Spleen (tissue), 11 donors: Measurements from ENCODE around the gene TESMIN. TPM values are rescaled to one million over a fixed set of nuclear protein-coding genes. Genes with fewer than 3 reads are reported as not detected.

Source experiments
- DNase-seq: peaks from one replicate; pipeline ENCODE4 v3.0.0-alpha.2; 2020
- H3K27ac ChIP-seq, 8 donors: fragments of 200-600 bp; sonication (generic) in 7 of 8; 1 replicate in 4 of 8; 2 replicates in 4 of 8; pipeline versions ENCODE4 v1.5.0 to v1.8.0; 2016 to 2021; ENCODE audit warnings: inconsistent platforms in 4 of 8, mild to moderate bottlenecking in 4 of 8, moderate library complexity in 1 of 8
- H3K27me3 ChIP-seq, 7 donors: fragments of 200-600 bp; sonication (generic) in 6 of 7; replicated peaks in 1 of 7; 1 replicate in 4 of 7; 2 replicates in 3 of 7; pipeline versions ENCODE4 v1.5.0 to v1.8.0; 2016 to 2021; ENCODE audit warnings: inconsistent platforms in 3 of 7, mild to moderate bottlenecking in 1 of 7
- H3K36me3 ChIP-seq, 6 donors: fragments of 200-600 bp; sonication (generic) in 5 of 6; 1 replicate in 4 of 6; 2 replicates in 2 of 6; pipeline versions ENCODE4 v1.5.0 to v1.8.0; 2016 to 2021; ENCODE audit warnings: inconsistent platforms in 2 of 6
- H3K4me1 ChIP-seq, 6 donors: fragments of 200-600 bp; sonication (generic) in 5 of 6; 1 replicate in 3 of 6; 2 replicates in 3 of 6; pipeline versions ENCODE4 v1.5.0 to v1.8.0; 2016 to 2021; ENCODE audit warnings: inconsistent platforms in 3 of 6
- H3K4me3 ChIP-seq, 8 donors: fragments of 200-600 bp; sonication (generic) in 7 of 8; 1 replicate in 4 of 8; 2 replicates in 4 of 8; pipeline versions ENCODE4 v1.5.0 to v1.8.0; 2016 to 2021; ENCODE audit warnings: inconsistent platforms in 4 of 8, mild to moderate bottlenecking in 4 of 8, moderate library complexity in 2 of 8
- H3K9me3 ChIP-seq, 8 donors: fragments of 200-600 bp; sonication (generic) in 7 of 8; 1 replicate in 4 of 8; 2 replicates in 4 of 8; pipeline versions ENCODE4 v1.5.0 to v1.8.0; 2016 to 2021; ENCODE audit warnings: inconsistent platforms in 4 of 8
- POLR2A ChIP-seq, 3 donors: fragments of 450-650 bp; IDR thresholded peaks; one replicate each; pipeline ENCODE4 v1.5.1; 2017; ENCODE audit warnings: antibody characterized with exemption in 3 of 3, mild to moderate bottlenecking in 1 of 3
- POLR2AphosphoS5 ChIP-seq, 3 donors: sonication (generic); formaldehyde crosslinking; IDR thresholded peaks; one replicate each; pipeline ENCODE4 v1.5.1; 2017; ENCODE audit warnings: antibody characterized with exemption in 3 of 3
- whole genome bisulfite sequencing, 5 donors: extraction: QIAGEN DNeasy Blood & Tissue Kit in 3 of 5; methylation state at CpG; one replicate each; pipeline versions ENCODE4 v1.1.5 to v1.1.7; 2013 to 2018; 5-methylcytosine and 5-hydroxymethylcytosine counted together
- intact Hi-C: fragments of 100-400 bp; cut with DNase I; formaldehyde crosslinking; loops from one replicate; pipeline ENCODE4 v1.15.0; 2023; ENCODE audit warnings: low total_unique reads
- polyA plus RNA-seq, 3 donors: library from polyadenylated mRNA; stranded (reverse); fragments of 200-250 nt; gene quantifications; one replicate each; pipeline ENCODE4 v1.2.1, GENCODE V29; 2013
- total RNA-seq, 7 donors: library from RNA; depleted of rRNA in 3 of 7; stranded (reverse); fragments of >200 nt in 3 of 7; fragmentation: NEBNext Ultra II Directional in 4 of 7; extraction: Animal tissue kit (Norgen Biotek cat#: 25700) in 4 of 7; gene quantifications; one replicate each; pipeline versions ENCODE4 v1.1.0 to v1.2.1, GENCODE V29; 2016 to 2021
- TF ChIP-seq, protein P1 (sequence below), 11 experiments: fragments of 200-600 bp in 7 of 11; fragments of 450-650 bp in 4 of 11; sonication (generic) in 4 of 11; IDR thresholded peaks in 8 of 11; conservative IDR thresholded peaks in 3 of 11; 1 replicate in 7 of 11; 2 replicates in 4 of 11; pipeline versions ENCODE4 v1.4.0 to v1.8.0; 2016 to 2021; ENCODE audit warnings: antibody characterized with exemption in 11 of 11, inconsistent platforms in 4 of 11, mild to moderate bottlenecking in 1 of 11
- donor health status: healthy with polysubstance abuse.
- donor health status: DM: no; HTN: no; CAD: no; lungs with moderate emphysema.
- donor health status: DM: no; HTN: no; CAD: no.
- donor health status: Bipolar disorder and iron deficiency.
- donor health status: healthy.
- donor health status: DM: no; HTN: no; CAD: no.
- donor health status: DM: yes; HTN: yes; CAD: no.

Gene TESMIN
- total and polyA plus RNA-seq, 10 donors: 0.70 to 8.4 (median 4.4) TPM

DNA sequence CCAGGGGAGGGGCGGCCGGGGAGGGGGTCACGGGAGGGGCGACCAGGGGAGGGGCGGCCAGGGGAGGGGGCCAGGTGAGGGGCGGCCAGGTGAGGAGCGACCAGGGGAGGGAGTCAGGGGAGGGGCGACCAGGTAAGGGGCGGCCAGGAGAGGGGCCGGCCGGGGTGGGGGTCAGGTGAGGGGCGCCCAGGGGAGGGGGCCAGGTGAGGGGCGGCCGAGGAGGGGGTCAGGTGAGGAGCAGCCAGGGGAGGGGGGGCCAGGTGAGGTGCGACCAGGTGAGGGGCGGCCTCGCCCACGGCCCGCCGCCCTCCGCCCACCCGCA lies 355 bp downstream of the TESMIN start:
- WGBS, 5 donors: 2 to 15% (median 8%) methylated on average over 8 to 21 of the region's 22 CpGs
- intact Hi-C loops: no loop called here
- H3K27me3 ChIP-seq: no peaks in the 10 kb centered on the region
- DNase-seq: no peak
- H3K36me3 ChIP-seq: peaks cover 0 to 33% (median 6%) of the 10 kb centered on the region in 6 donors
- H3K4me3 ChIP-seq: peak overlapping the region; percentile 27 to 80 (median 46)
- no peaks in the 10 kb centered on the region for H3K9me3 ChIP-seq
- no peak for TF ChIP-seq POLR2AphosphoS5 (IDR thresholded peaks at IDR 0.05)
- TF ChIP-seq, protein P1, sequence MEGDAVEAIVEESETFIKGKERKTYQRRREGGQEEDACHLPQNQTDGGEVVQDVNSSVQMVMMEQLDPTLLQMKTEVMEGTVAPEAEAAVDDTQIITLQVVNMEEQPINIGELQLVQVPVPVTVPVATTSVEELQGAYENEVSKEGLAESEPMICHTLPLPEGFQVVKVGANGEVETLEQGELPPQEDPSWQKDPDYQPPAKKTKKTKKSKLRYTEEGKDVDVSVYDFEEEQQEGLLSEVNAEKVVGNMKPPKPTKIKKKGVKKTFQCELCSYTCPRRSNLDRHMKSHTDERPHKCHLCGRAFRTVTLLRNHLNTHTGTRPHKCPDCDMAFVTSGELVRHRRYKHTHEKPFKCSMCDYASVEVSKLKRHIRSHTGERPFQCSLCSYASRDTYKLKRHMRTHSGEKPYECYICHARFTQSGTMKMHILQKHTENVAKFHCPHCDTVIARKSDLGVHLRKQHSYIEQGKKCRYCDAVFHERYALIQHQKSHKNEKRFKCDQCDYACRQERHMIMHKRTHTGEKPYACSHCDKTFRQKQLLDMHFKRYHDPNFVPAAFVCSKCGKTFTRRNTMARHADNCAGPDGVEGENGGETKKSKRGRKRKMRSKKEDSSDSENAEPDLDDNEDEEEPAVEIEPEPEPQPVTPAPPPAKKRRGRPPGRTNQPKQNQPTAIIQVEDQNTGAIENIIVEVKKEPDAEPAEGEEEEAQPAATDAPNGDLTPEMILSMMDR (IDR thresholded peaks at IDR 0.05 in 8 of 11, conservative IDR thresholded peaks at IDR 0.05 in 3 of 11): no peak
- no peak for TF ChIP-seq POLR2A (IDR thresholded peaks at IDR 0.05)
- peaks cover 0 to 35% (median 15%) of the 10 kb centered on the region in 6 donors for H3K4me1 ChIP-seq
- peak overlapping the region in 4 of 8 donors; percentile 63 to 88 (median 81) for H3K27ac ChIP-seq

DNA sequence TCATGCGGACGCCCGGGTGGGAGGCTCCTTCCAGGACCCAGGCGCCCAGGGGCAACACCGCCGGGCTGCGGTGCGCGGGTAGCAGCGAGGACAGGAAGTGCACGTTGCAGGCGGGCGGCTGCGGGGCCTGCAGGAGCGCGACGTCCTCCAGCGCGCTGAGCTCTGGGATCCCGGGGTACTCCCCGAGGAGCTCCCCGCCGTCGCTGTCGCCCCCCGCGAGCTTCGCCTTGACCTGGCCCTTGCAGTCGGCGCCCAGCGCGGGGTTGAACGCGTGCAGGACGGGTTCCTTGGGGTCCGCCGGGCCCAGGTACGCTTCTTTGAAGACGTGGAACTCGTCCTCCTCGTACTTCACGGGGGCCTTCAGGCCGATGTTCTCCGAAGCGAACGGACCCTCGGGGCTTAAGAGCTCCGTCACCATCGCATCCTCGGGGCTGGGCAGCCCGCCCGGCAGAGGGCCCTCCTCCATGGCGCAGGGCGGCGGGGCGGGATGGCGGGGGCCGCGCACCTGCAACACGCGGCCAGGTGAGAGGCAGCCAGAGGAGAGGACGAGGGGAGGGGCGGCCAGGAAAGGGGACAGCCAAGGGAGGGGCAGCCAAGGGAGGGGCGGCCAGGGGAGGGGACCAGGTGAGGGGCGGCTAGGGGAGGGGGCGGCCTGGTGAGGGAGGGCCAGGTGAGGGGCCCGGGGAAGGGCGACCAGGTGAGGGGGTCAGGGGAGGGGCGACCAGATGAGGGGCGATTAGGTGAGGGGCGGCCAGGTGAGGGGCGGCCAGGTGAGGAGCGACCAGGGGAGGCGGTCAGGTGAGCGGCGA lies 921 bp downstream of the TESMIN start:
- peak; percentile 85 for DNase-seq
- peak in 1 of 3 donors; percentile 37 for TF ChIP-seq POLR2AphosphoS5 (IDR thresholded peaks at IDR 0.05)
- TF ChIP-seq, protein P1 (IDR thresholded peaks at IDR 0.05 in 8 of 11, conservative IDR thresholded peaks at IDR 0.05 in 3 of 11): no peak
- H3K27ac ChIP-seq: peak overlapping the region in 3 of 8 donors; percentile 80 to 88 (median 82)
- H3K36me3 ChIP-seq: peaks cover 0 to 33% (median 5%) of the 10 kb centered on the region in 6 donors
- intact Hi-C loops: no loop called here
- H3K4me3 ChIP-seq: peak overlapping the region in 4 of 8 donors; percentile 54 to 80 (median 58)
- no peaks in the 10 kb centered on the region for H3K27me3 ChIP-seq
- 28 to 47% (median 39%) methylated on average over 31 to 76 of the region's 76 CpGs for WGBS, 5 donors
- no peaks in the 10 kb centered on the region for H3K9me3 ChIP-seq
- H3K4me1 ChIP-seq: peaks cover 0 to 35% (median 15%) of the 10 kb centered on the region in 6 donors

DNA sequence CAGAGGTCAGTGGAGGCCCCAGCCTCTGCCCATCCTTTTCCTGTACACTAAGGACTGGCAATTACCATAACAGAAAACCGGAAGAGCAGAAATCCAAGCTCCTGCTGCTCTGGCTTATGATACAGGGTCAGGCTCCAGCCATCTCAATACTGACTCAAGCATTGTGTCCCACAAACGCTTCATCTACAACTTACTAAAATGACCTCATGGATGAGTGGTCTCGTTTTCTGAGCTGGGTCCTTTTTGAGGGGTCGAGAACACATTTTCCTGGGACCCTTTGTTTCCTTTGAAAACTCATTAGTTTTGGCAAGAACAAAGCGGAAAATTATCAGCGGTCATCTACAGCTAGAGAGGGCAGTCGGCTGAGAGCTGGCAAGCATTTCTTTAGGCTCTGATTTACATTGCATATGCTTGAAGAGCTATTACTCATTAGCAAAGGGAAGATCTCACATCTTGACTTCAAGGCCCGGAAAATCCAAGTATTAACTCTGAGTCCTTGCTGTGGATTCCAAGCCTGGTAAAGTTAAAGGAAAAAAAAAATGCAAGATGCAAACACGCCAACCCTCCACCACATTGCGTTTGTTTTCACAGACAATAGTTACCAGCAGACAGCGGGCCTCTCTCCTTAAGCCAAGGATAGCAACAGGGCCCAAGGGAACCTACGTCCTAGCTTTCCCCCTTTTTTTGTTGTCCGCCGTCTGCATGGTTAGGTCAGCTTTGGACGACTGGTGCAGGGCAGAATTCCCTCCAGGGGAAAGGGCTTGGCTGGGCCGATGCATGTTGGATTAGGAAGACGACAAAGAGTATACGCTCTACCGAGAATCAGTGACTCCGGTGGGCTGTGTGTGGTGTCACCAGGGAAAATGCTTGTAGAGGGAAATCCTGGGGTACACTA lies 1.8 kb downstream of the TESMIN start:
- no peaks in the 10 kb centered on the region for H3K27me3 ChIP-seq
- peaks cover 0 to 35% (median 15%) of the 10 kb centered on the region in 6 donors for H3K4me1 ChIP-seq
- DNase-seq: no peak
- WGBS, 5 donors: 84 to 90% (median 87%) methylated on average over 20 of the region's 20 CpGs
- peak overlapping the region in 1 of 8 donors; percentile 80 for H3K4me3 ChIP-seq
- TF ChIP-seq POLR2A (IDR thresholded peaks at IDR 0.05) (no peak), POLR2AphosphoS5 (IDR thresholded peaks at IDR 0.05) (no peak)
- TF ChIP-seq, protein P1 (IDR thresholded peaks at IDR 0.05 in 8 of 11, conservative IDR thresholded peaks at IDR 0.05 in 3 of 11): no peak
- peak overlapping the region in 4 of 8 donors; percentile 4 to 88 (median 53) for H3K27ac ChIP-seq
- peaks cover 0 to 31% (median 5%) of the 10 kb centered on the region in 6 donors for H3K36me3 ChIP-seq
- H3K9me3 ChIP-seq: no peaks in the 10 kb centered on the region
- intact Hi-C loops: no loop called here
